Stromal cell of bone marrow (primary cell): ENCODE data around the gene GSPT1.
"Not testable (repeated sequence)": the region's sequence is repeated elsewhere in the genome, so short reads cannot be mapped to it uniquely, and the experiment has no call there.

Experiments used
- DNase-seq: peaks from one replicate; pipeline ENCODE4 v3.0.0-alpha.2; 2012; ENCODE audit warnings: low read depth

Gene GSPT1

DNA sequence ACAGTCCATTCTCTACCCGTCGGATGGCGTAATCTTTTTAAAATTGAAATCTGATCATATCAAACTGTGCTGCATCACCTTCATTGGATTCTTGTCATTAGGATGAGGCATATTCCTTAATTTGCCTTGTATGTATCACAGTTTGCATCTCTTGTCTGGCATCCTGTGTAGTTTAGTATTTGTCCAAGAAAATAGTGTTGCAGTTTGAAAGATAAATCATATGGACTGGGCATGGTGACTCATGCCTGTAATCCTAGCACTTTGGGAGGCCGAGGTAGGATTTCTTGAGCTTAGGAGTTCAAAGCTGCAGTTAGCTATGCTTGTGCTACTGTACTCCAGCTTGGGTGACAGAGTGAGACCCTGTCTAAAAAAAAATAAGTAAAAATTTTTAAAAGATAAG, 58.6 kb downstream of the GSPT1 start:
- no peak for DNase-seq

DNA sequence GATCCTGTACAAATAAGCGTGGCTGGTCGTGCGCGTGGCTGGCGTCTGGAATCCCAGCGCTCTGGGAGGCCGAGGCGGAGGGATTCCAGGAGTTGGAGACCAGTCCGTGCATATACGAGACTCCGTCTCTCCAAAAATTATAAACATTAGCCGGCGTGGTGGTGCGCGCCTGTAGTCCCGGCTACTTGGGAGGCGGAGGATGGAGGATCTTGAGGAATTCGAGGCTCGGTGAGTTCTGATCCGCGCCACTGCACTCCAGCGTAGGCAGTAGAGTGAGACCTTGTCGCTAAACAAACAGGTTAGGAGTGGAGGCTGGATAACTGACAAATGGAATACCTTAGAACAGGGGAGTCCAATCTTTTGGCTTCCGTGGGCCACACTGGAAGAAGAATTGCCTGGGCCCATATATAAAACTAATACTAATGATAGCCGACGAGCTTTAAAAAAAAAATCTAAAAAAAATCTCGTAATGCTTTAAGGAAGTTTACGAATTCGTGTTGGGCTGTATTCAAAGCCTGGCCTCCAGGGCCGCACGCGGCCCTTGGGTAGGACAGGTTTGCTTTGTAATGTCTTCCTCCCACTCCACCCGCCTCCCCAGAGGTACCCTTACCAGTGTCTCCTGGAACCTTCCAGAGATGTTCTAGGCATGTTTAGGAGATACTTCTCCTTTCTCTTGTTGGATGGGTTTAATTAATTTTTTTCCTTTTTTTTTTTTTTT, 63.5 kb downstream of the GSPT1 start:
- no peak for DNase-seq

DNA sequence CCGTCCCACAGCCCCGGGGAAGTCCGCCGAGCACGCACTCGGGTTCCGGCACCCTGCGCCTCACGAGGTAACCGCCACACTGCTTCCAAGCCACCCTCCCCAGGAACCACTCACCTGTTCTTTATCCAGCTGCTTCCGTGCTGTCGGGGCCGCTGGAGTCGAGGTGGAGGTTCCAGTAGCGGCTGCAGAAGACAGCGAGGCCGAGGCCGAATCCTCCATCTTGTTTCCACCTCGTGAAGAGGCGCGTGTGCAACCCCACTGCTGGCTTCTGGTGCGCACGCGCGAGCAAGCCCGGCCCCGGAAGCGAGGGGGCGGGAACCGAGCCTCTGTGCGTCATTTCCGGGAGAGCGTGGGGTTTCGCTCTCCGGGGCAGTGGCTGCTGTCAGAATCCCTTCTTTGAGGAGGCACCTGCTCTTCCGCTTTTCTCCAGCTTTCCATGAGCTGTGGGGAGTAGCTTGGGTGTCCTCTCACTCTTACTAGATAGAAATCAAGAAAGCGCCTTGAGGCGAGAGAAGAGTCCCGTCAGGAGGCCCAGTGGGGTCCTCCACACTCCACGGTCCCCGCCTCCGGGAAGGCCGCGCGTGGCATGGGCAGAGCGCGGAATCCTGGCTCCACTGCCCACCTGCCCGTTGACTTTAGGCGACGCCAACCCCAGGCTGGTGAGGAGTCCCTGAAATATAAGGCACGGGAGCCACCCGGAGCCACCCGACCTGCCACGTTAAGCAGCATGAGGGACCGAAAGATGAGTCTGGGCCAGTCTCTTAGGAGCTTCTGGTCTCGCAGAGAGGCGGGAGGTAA, 64.3 kb downstream of the GSPT1 start, which contains the start of gene RSL1D1:
RSL1D1 (minus strand) TSS at position 249 of the 798 bp plus-strand sequence; CDS start at position 219, 30 bp downstream.
- peak; percentile 84 for DNase-seq

DNA sequence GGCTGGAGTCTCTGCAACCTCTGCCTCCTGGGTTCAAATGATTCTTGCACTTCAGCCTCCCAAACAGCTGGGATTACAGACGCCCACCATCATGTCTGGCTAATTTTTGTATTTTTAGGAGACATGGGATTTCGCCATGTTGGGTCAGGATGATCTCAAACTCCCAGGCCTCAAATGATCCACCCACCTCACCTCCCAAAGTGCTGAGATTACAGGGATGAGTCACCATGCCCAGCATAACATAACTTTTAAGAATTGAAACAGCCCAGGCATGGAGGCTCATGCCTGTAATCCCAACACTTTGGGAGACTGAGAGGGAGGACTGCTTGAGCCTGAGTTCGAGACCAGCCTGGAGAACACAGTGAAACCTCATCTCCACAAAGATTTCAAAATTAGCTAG, 66.9 kb downstream of the GSPT1 start:
- DNase-seq = no peak

DNA sequence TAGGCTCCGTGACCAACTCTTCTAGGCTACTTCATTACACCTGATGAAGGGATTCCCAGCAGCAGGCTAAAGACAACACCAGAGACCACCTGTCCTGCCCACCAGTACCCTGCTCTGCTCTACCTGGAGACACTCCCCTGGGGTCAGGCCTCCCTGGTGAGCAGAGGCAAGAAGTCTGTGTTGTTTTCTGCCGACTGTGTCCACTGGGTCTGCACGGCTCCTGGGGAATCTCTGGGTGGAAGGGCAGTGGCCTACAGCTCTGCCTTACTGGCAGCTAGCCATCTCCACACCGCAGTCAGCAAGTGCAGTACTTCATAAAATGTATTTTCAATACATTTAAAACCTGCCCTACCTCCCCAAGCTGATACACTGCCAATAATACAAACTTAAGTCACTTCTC, 71.3 kb downstream of the GSPT1 start:
- DNase-seq = no peak

DNA sequence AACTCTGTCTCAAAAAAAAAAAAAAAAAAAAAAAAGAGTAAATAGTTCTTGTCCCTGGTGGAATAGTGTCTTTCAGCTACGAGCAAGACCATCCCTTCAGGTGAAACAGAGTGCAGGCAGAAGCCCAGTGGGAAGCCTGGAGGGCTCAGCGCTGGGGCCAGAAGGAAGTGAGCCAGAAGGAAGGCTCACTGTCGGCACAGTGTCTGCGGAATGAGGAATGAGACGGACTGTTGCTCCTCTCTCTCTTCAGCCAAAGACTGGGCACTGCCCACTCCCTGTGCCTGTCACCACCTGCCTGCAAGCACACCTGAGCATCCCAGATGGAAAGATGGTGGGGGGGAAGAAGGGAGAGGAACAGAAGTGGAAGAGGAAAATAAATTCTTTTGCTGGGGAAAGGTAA, 71.9 kb downstream of the GSPT1 start:
- DNase-seq = no peak

DNA sequence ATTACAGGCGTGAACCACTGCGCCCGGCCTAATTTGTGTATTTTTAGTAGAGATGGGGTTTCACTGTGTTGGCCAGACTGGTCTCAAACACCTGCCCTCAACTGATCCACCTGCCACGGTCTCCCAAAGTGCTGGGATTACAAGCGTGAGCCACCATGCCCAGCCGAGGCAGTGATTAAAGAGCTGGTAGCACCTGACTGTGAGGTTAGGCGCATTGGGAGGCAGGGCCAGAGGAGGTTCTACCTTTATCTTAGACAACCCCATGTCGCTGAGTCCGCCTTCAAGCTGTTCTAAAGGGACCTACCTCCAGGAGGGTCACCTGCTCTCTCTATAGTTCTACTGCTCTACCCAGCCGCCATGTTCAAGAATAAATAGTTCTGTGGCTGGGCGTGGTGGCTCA, 72.5 kb downstream of the GSPT1 start:
- no peak for DNase-seq

DNA sequence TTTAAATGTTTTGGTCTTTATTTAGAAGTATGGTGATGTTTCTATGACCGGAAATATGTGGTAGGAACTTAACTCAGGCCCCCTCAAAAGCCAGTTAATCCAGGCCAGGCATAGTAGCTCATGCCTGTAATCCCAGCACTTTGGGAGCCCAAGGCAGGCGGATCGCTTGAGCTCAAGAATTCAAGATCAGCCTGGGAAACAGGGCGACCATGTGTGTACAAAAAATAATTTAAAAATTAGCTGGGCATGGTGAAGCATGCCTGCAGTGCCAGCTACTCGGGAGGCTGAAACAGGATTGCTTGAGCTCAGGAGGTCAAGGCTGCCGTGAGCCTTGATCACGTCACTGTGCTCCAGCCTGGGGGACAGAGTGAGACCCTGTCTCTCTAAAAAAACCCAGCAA, 74.7 kb downstream of the GSPT1 start:
- DNase-seq = no peak

DNA sequence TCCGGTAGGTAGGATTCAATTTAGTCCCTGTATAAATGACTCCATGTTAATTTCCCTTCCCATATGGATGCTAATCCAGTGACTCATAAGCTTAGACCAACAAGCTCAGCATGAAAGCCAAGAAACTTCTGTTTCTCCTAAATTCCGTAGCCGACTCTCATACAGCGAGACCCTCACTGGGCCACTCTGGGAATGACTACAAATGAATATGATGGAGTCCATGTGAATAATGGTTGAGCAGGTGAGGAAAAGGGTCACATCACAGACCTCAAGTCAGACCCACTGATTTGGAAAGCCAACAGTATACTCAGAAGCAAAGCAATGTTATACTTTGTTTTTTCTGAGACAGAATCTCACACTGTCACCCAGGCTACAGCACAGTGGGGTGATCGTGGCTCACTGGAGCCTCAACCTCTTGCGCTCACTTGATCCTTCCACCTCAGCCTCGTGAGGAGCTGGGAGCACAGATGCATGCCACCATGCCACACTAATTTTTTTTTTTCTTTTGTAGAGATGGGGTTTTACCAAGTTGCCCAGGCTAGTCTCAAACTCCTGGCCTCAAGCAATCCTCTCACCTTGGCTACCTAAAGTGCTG, 79.0 kb downstream of the GSPT1 start:
- DNase-seq = no peak

DNA sequence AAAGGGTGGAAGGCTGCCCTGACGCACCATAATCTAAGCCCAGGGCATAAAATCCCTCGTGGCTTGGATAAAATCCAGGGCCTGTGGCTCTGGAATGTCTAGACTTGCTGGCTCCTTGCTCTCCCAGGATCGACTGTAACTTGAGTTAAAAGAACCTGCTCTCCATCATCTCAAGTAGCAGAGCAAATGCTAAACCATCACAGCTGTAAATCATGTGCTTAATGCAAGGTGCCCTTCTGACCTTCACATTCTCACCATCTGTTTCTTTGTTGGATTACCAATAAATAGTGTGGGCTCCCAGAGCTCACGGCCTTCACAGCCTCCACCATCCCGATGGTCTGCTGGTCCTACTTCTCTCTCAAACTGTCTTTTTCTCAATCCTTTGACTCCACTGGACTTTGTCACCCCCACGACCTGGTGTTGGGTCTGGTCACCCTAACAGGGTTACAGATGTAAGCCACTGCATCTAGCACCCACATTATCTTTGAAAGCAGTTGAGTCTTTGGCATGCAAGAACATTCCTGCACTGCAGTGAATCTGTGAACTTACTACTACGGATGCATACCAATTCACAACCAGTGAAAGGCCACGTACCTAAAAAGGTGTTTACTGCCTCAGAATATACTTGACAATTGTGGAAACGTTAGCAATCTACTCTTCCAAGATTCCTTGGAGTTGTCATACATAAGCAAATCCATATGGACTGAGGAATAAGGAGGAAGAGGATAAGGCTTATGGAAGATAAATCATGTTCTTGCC, 79.7 kb downstream of the GSPT1 start:
- no peak for DNase-seq

DNA sequence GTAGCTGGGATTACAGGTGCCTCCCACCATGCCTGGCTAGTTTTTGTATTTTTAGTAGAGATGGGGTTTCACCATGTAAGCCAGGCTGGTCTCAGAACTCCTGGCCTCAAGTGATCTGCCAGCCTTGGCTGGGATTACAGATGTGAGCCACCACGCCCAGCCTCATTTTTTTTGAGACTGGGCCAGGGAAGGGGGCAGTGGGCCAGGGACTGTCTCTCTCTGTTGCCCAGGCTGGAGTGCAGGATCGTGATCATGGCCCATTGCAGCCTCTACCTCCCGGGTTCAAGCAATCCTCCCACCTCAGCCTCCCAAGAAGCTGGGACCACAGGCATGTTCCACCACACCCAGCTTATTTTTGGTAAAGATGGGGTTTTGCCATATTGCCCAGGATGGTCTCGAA, 80.4 kb downstream of the GSPT1 start:
- no peak for DNase-seq

DNA sequence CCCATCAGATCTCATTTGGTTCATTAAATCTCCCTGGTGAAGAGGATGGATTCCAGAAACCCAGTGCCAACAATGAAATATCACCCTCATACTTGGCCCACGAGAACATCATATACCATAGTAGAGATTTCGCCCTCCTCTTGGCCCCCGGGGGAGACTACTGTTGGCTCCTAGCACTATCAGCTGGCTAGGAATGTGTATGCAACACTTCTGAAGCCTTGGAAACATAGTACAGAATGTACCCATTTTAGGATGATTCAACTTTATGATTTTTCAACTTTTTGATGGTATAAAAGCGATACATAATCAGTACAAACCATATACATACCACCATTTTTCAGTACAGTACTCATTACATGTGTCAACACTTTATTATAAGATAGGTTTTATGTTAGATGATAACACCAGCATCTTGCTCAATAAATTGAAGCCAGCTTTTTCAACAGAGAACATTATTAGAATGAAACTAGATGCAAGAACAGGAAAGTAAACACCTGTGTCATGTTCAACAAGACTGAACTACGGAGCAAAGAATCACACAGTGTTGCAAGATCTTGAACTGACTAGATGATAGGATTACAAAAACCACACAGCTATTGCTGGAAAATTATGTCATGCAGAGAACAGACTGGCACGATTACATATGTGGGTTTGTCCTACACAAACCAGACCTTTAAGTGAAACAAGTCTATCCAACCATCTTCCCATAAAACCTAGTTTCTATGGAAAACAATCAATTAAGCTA, 81.6 kb downstream of the GSPT1 start:
- DNase-seq = no peak

DNA sequence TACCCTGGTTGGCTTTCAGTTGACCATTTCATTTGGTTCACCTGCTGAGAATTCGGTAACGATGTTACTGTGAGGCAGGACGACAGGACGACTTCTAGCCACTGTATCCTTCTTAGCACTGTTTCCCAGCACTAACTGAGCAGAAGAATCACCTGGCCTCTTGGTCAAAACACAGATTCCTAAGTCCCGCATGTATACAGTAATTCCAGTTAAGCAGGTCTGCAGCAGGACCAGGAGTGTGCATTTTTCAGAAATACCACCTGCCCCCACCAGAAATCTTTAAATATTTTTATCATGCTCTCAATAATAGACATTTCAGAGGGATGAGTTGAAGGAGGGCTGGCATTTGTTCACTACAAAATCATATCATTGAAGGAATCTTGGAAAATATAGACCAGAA, 87.1 kb downstream of the GSPT1 start:
- no peak for DNase-seq

DNA sequence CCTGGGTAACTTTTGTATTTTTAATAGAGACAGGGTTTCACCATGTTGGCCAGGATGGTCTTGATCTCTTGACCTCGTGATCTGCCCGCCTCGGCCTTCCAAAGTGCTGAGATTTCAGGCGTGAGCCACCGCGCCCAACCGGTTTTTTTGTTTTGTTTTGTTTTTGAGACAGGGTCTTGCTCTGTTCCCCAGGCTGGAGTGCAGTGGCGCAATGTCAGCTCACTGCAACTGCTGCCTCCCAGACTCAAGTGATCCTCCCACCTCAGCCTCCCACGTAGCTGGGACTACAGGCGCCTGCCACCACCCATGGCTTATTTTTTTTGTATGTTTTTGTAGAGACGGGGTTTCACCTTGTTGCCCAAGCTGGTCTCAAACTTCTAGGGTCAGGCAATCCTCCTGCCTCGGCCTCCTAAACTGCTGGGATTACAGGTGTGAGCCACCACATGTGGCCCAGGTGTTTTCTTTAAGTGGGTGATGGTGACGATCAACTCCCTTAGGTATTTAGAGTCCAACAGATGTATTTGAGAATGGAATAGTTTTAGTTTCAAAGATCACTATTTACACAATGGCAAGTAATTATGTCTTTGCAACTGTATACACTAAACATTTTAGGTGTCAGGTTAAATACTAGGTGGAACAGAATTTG, 90.1 kb downstream of the GSPT1 start:
- DNase-seq = not testable (repeated sequence)

DNA sequence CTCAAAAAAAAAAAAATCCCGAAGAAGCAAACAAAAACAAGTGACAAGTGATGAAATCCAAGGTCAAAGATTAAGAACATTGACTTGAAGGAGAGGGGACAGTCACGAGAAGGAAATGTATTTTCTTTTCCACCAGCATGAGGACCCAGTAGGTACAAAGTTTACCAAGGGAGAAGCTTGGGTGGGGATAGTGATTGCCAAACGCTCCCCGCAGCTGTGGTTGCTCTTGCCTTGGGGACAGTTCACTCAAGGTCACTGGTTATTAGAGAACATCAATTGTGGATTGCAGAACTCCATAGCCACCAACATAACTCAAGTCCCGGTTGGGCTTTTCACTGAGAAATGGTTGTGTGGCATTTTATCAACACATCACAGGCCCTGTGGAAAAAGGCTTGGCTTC, 91.4 kb downstream of the GSPT1 start:
- no peak for DNase-seq

DNA sequence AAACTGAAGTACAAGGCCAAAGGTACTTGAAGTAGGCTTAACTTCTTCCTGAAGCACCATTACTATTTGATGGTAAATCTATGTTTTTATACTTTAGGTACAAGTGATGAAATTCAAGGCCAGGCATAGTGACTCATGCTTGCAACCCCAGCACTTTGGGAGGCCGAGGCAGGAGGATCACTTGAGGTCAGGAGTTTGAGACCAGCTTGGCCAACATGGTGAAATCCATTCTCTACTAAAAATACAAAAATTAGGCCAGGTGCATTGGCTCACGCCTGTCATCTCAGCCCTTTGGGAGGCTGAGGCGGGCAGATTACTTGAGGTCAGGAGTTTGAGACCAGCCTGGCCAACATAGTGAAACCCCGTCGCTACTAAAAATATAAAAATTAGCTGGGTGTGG, 92.1 kb downstream of the GSPT1 start:
- not testable (repeated sequence) for DNase-seq

DNA sequence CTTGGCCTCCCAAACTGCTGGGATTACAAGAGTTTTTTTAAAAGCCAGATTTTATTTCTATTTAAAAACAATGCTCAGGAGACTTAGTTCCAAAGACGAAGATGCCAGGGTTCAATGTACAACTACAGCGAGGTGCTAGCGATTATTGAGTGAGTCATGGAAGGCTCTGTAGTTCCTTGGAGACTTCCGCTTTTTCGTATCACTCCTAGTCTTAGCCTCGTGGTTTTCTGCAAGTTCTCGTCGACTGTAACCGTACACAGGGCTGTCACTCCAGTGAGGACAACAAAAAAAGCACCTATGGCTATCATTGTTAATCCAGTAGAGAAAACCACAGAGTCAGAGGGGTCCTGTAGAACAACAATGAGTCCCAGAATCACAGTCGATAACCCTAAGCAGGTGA, 96.0 kb downstream of the GSPT1 start:
- no peak for DNase-seq

DNA sequence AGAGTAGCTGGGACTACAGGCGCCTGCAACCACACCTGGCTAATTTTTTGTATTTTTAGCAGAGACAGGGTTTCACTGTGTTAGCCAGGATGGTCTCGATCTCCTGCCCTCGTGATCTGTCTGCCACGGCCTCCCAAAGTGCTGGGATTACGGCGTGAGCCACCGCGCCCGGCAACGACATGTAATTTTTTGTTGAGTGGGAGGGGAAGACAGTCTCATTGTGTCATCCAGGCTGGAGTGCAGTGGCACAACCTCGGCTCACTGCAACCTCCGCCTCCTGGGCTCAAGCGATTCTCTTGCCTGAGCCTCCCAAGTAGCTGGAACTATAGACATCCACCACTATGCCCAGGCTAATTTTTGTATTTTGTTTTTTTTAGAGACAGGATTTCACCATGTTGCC, 96.8 kb downstream of the GSPT1 start:
- DNase-seq = not testable (repeated sequence)
